HUES48 (cell line): ENCODE data around the gene PXK.

Experiments
- H3K27ac ChIP-seq: one replicate; pipeline ENCODE4 v1.7.0; 2013; ENCODE audit warnings: low read depth, low read length, inconsistent platforms
- H3K27me3 ChIP-seq: 2 replicates; pipeline ENCODE4 v1.6.1; 2013; ENCODE audit warnings: mild to moderate bottlenecking, low read length; ENCODE audit not compliant: control insufficient read depth, insufficient read depth
- H3K36me3 ChIP-seq: 2 replicates; pipeline ENCODE4 v1.6.1; 2013; ENCODE audit warnings: low read length; ENCODE audit not compliant: control insufficient read depth, insufficient read depth
- H3K4me1 ChIP-seq: 2 replicates; pipeline ENCODE4 v1.6.1; 2013; ENCODE audit warnings: mild to moderate bottlenecking, low read length; ENCODE audit not compliant: control insufficient read depth, insufficient read depth
- H3K4me3 ChIP-seq: 2 replicates; pipeline ENCODE4 v1.5.1; 2013; ENCODE audit warnings: mild to moderate bottlenecking, low read depth, low read length
- H3K9ac ChIP-seq: 2 replicates; pipeline ENCODE4 v1.6.1; 2013; ENCODE audit warnings: mild to moderate bottlenecking, low read depth, low read length, moderate library complexity
- H3K9me3 ChIP-seq: 2 replicates; pipeline ENCODE4 v1.6.1; 2013; ENCODE audit warnings: low read length; ENCODE audit not compliant: control insufficient read depth, insufficient read depth

The PXK gene

DNA sequence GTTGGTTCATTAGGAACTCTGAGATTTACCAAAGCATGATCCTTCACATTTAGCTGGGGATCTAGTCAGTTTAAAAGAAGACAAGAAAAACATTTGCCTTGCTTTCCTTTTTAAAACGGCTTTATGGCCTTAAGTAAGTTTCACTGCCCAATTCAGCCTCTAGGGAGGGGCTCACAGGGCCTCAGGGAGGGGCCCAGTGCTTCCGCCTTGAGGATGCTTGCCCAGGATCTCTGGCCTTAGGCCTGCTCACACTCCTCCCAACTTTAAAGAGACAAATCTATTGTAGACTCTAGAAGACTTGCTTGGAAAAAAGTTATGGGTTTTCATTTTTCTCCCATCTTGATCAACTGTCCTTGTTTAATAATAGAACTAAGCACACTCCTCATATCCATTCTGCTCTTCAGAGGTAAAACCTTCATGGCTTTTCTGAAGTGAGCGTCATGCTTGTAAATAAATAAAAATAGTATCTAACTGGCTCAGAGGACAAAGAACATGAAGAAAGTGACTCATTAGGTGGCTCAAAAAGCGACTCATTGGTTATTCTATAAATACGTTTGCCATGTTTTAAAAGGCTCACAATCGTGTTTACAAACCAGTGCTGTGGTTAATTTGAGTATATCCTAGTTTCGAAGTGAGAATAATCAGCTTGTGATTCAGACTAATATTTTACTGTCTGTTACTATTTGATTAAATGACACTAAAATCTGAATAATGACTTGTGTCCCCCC is 87.3 kb downstream of the PXK start:
- no peak overlapping the region for H3K9ac ChIP-seq
- no peaks in the 10 kb centered on the region for H3K9me3 ChIP-seq
- no peaks in the 10 kb centered on the region for H3K27me3 ChIP-seq
- H3K4me3 ChIP-seq, result no peak overlapping the region
- H3K4me1 ChIP-seq, result peaks cover 6% of the 10 kb centered on the region
- H3K27ac ChIP-seq, result no peak overlapping the region
- peaks cover 33% of the 10 kb centered on the region for H3K36me3 ChIP-seq

DNA sequence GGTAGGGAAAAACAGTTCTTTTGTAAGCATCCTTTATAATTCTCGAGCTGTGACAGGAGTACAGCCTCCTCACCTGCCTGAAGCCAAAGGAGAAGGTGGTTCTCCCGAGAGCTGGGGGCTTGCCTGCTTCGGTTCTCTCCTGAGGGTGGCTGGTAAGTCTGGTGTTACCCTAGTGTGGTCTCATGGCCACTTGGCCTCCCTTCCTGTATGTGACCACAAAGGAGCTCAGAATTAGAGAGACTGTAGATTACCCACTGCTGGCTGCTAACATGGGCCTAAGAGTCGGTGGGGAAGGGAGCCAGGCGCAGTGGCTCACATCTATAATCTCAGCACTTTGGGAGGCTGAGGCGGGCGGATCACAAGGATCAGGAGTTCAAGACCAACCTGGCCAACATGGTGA is 88.3 kb downstream of the PXK start:
- no peak overlapping the region for H3K9ac ChIP-seq
- no peaks in the 10 kb centered on the region for H3K9me3 ChIP-seq
- H3K36me3 ChIP-seq, result peaks cover 44% of the 10 kb centered on the region
- no peaks in the 10 kb centered on the region for H3K27me3 ChIP-seq
- peaks cover 1% of the 10 kb centered on the region for H3K4me1 ChIP-seq
- no peak overlapping the region for H3K4me3 ChIP-seq
- H3K27ac ChIP-seq, result no peak overlapping the region

DNA sequence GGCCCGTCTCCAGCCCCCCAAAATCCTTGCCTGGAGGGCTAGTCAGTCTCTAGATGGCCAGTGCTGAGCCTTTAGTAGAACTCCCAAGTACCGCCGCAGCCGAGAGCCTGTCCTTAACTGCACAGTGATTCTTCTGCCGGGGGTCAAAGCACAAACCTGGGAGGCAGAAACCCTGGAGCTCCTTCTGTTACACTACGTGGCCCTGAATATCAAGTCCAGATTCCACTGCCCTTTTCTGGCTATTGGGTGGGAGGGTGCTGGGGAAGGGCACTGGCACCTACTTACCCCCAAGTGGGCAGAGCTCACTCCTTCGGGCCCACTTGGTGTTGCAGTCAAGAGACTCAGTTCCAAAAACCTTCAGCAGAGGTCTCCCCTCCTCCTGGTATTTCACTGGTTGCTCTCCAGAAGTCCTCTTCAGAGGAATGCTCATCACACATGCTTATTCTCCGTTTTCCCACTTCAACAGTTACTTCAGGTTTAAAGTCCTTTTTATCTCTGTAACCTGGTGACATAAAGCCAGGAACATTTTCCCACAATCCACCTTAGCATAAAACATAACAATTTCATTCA is 90.1 kb downstream of the PXK start:
- no peak overlapping the region for H3K27ac ChIP-seq
- H3K9me3 ChIP-seq, result no peaks in the 10 kb centered on the region
- no peak overlapping the region for H3K9ac ChIP-seq
- H3K36me3 ChIP-seq, result peaks cover 62% of the 10 kb centered on the region
- no peak overlapping the region for H3K4me3 ChIP-seq
- H3K27me3 ChIP-seq, result no peaks in the 10 kb centered on the region
- H3K4me1 ChIP-seq, result no peaks in the 10 kb centered on the region

DNA sequence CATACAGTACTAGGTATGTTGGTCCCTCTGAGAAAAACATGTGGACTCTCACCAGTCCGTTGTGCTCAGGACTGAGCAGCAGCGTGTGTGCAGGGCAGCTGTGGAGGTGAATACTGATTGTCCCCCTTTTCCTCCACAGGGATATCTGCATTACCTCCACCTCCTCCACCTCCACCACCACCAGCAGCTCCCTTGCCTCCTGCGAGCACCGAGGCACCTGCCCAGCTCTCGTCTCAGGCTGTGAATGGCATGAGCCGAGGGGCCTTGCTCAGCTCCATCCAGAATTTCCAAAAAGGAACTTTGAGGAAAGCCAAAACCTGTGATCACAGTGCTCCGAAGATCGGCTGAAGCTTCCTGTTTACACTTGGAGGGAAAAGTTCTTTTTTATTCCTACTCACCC is 91.9 kb downstream of the PXK start:
- no peak overlapping the region for H3K27ac ChIP-seq
- peaks cover 80% of the 10 kb centered on the region for H3K36me3 ChIP-seq
- H3K4me1 ChIP-seq, result no peaks in the 10 kb centered on the region
- H3K27me3 ChIP-seq, result no peaks in the 10 kb centered on the region
- no peak overlapping the region for H3K9ac ChIP-seq
- H3K9me3 ChIP-seq, result no peaks in the 10 kb centered on the region
- H3K4me3 ChIP-seq, result no peak overlapping the region

DNA sequence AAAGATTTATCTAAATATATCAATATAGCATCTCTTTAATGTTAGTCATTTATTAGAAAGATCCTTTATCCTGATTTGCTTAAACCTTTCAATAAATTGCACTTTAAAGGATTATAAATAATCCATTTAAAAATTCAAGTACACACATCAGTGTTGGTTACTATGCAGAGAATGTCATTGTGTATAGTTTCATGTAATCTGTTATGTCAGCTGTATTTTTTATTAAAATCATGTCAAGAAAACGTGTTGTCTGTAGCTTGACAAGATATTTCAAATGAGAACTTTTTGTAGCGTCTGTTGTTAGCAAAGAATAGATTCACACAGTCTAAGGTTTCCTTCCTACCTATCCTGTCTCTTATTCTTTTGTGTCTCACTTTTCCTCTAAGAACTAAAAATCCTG is 93.1 kb downstream of the PXK start:
- Histone ChIP-seq H3K4me1 (no peaks in the 10 kb centered on the region), H3K36me3 (peaks cover 92% of the 10 kb centered on the region), H3K9ac (no peak overlapping the region), H3K4me3 (no peak overlapping the region), H3K9me3 (no peaks in the 10 kb centered on the region), H3K27ac (no peak overlapping the region), H3K27me3 (no peaks in the 10 kb centered on the region)

DNA sequence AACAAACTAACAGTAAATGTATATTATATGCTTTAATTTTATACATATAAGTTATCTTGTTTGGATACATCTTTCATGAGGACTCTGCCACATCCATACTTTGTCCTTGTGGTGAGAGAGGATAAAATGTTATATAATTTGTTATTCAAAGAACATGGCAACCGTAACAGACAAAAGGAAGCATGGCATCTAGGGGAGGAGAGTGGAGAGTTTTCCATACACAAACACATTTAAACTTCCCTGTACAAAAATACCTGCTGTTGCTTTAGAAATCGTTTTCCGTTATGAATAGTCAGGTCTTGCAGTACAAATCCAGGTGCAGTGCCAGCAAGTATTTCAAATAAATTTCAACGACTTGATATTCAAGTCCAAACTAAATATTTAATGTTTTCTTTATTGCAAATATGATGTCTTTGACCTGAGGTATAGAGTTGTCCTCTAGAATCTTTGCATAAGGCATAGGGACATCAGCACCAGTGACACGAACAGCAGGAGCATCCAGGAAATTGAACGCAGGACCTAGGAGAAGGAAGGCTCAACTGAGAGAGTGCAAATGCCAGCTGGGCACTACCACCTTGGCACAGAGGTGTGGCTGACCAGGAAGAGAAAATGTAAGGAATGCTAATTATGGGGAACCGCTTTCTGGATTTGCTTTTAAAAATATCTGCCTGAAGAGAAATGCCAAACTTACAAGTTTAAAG is 95.1 kb downstream of the PXK start:
- H3K36me3 ChIP-seq, result peaks cover 93% of the 10 kb centered on the region
- H3K9me3 ChIP-seq, result no peaks in the 10 kb centered on the region
- H3K4me3 ChIP-seq, result no peak overlapping the region
- no peaks in the 10 kb centered on the region for H3K4me1 ChIP-seq
- no peak overlapping the region for H3K27ac ChIP-seq
- H3K27me3 ChIP-seq, result no peaks in the 10 kb centered on the region
- H3K9ac ChIP-seq, result no peak overlapping the region

DNA sequence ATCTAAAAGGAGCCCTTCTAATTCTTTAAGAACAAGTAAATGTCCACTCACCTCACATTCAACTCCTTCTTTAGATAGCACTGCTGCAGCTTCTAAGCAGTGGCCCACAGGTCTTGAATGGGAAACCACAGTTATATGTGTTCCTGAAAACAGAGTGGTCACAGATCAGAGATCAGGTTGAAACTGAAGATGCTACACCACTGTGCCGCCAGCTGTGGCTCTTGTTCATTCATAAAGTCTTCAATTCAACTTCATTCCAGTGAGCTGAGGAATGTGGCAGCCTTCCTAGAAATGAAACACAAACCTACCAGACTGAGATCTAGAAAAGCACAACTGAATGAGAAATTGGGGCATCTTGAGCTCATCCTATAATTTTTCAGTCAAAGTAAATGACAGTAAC is 97.0 kb downstream of the PXK start:
- peaks cover 8% of the 10 kb centered on the region for H3K4me1 ChIP-seq
- H3K4me3 ChIP-seq, result no peak overlapping the region
- H3K27me3 ChIP-seq, result no peaks in the 10 kb centered on the region
- H3K9me3 ChIP-seq, result no peaks in the 10 kb centered on the region
- no peak overlapping the region for H3K9ac ChIP-seq
- H3K27ac ChIP-seq, result no peak overlapping the region
- H3K36me3 ChIP-seq, result peaks cover 76% of the 10 kb centered on the region

DNA sequence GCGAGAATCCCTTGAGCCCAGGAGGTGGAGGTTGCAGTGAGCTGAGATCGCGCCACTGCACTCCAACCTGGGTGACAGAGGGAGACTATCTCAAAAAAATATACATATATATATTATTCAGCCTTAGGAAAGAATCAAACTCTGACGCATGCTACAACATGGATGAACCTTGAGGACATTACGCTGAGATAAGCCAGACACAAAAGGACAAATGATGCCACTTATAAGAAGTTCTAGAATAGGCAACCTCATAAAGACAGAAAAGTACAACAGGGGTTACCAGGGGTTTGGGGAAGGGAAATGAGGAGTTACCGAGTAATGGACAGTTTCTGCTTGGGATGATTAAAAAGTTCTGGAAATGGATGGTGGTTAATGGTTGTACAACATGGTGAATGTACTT is 100.2 kb downstream of the PXK start:
- peaks cover 22% of the 10 kb centered on the region for H3K4me1 ChIP-seq
- no peaks in the 10 kb centered on the region for H3K9me3 ChIP-seq
- peaks cover 44% of the 10 kb centered on the region for H3K36me3 ChIP-seq
- H3K4me3 ChIP-seq, result peak overlapping the region; percentile 98
- no peaks in the 10 kb centered on the region for H3K27me3 ChIP-seq
- H3K27ac ChIP-seq, result peak overlapping the region; percentile 91
- H3K9ac ChIP-seq, result peak overlapping the region; percentile 97

DNA sequence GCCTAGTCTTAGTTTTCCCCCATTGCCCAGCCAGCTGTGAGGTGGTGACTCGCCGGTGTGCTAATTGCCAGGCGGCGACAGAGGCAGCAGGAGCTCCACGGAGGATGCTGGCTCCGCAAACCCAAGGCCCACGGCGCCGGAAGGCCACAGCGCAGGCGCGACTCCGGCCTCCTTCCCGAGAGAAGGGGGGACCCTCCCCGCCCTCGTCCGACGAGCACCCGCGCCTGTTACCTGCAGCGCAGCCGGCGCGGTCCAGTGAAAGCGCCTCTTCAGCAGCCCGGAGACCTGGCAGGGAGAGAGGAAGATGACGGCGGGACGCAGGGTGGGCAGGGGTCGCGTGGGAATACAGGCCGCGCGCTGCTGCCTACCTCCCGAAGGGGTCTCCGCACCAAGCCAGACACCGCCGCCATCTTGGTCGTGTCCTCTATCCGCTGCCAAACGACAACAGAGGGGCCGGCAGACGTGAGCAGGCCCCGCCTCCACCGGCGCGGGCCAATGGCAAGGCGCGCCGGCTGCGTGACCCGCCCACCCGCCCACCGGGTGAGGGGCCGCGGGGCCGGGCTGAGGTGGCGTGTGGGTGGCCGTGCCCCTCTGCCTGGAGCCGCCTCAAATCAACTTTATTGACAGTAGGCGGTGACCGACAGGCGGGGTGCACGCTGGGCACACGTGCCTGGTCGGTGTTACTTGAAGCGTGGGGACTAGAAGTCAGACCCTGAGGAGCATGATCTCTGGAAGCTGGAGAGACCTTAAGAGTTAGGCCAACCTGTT is 100.9 kb downstream of the PXK start, which contains the start of gene PDHB:
PDHB (minus strand) TSS at position 433 of the 768 bp plus-strand sequence; CDS start at position 410, 23 bp downstream.
- Histone ChIP-seq H3K4me3 (peak within 1 kb of the TSS; percentile 98), H3K27ac (peak within 1 kb of the TSS; percentile 91), H3K9me3 (no peaks in the 10 kb centered on the region), H3K9ac (peak within 1 kb of the TSS; percentile 97), H3K27me3 (no peaks in the 10 kb centered on the region), H3K4me1 (peaks cover 22% of the 10 kb centered on the region), H3K36me3 (peaks cover 37% of the 10 kb centered on the region)

DNA sequence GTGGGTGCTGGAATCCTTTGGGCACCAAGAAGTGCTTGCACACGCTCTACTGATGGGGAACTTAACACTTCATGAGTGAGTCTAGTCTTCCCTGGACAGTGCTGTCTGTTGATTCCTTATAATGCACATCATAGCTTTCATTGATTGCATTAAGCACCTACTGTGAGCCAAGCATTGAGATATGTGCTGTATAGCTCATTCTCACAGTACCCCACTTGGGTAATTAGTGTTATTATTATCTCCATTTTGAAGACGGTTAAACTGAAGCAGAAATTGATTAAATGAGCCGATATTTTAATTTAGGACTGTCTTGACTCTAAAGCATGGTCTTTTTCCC is 101.4 kb downstream of the PXK start:
- Histone ChIP-seq H3K4me3 (peak overlapping the region; percentile 34), H3K9ac (peak overlapping the region; percentile 21), H3K4me1 (peaks cover 22% of the 10 kb centered on the region), H3K27ac (peak overlapping the region; percentile 70), H3K9me3 (no peaks in the 10 kb centered on the region), H3K36me3 (peaks cover 31% of the 10 kb centered on the region), H3K27me3 (no peaks in the 10 kb centered on the region)
